Spinal cord (tissue), 10 donors: ENCODE results near the gene TCHHL1. TPM values are rescaled to one million over a fixed set of nuclear protein-coding genes. Genes with fewer than 3 reads are reported as not detected.

Experiments used
- DNase-seq, 6 donors: peaks; one replicate each; pipeline versions ENCODE4 v3.0.0 to v3.0.0-alpha.2; 2013 to 2015; ENCODE audit warnings: low spot score in 6 of 6, low read depth in 4 of 6
- H3K27ac ChIP-seq: one replicate; pipeline ENCODE4 v1.5.1; 2013; ENCODE audit warnings: low read depth, low read length, control low read depth
- H3K27me3 ChIP-seq: one replicate; pipeline ENCODE4 v1.6.1; 2013; ENCODE audit warnings: low read length; ENCODE audit not compliant: control insufficient read depth, insufficient read depth
- H3K36me3 ChIP-seq: one replicate; pipeline ENCODE4 v1.6.1; 2013; ENCODE audit warnings: low read length; ENCODE audit not compliant: control insufficient read depth, insufficient read depth
- H3K4me1 ChIP-seq: one replicate; pipeline ENCODE4 v1.6.1; 2013; ENCODE audit warnings: low read length; ENCODE audit not compliant: control insufficient read depth, insufficient read depth
- H3K4me3 ChIP-seq: one replicate; pipeline ENCODE4 v1.5.1; 2013; ENCODE audit warnings: low read depth, low read length, control low read depth
- H3K9me3 ChIP-seq: one replicate; pipeline ENCODE4 v1.6.1; 2013; ENCODE audit warnings: low read length; ENCODE audit not compliant: control insufficient read depth, insufficient read depth
- WGBS: methylation state at CpG from one replicate; pipeline ENCODE4 v1.1.5; 2013; ENCODE audit warnings: missing lambda C conversion rate; ENCODE audit not compliant: insufficient coverage; 5-methylcytosine and 5-hydroxymethylcytosine counted together
- polyA plus RNA-seq, 2 donors: library from polyadenylated mRNA; unstranded; fragments of 120-200 nt; gene quantifications; one replicate each; pipeline ENCODE4 v1.2.1, GENCODE V29; 2013; ENCODE audit not compliant: insufficient read length in 2 of 2
- total RNA-seq, 2 donors: library from RNA; depleted of rRNA in 1 of 2; stranded (reverse); fragments of 120-200 nt in 1 of 2; fragments of >200 nt in 1 of 2; gene quantifications; one replicate each; pipeline versions ENCODE4 v1.2.3 to v1.2.4, GENCODE V29; 2013 to 2014
- donor health status: healthy.

The TCHHL1 gene
- total and polyA plus RNA-seq, 4 donors, result not detected

GRCh38 chr1:152044386-152044785 lies 44.5 kb downstream of the TCHHL1 start:
- Histone ChIP-seq H3K4me3 (no peak overlapping the region), H3K27me3 (peaks cover 11% of the 10 kb centered on the region), H3K27ac (no peak overlapping the region), H3K36me3 (no peaks in the 10 kb centered on the region), H3K4me1 (peaks cover 12% of the 10 kb centered on the region), H3K9me3 (no peaks in the 10 kb centered on the region)
- WGBS, result no CpG with 5 or more reads among the region's 3 CpGs
- no peak for DNase-seq

- no peak overlapping the region for H3K27ac ChIP-seq
- H3K4me1 ChIP-seq, result peaks cover 12% of the 10 kb centered on the region
- no peaks in the 10 kb centered on the region for H3K36me3 ChIP-seq
- H3K4me3 ChIP-seq, result no peak overlapping the region
- peaks cover 11% of the 10 kb centered on the region for H3K27me3 ChIP-seq
- no peaks in the 10 kb centered on the region for H3K9me3 ChIP-seq
- DNase-seq, result no peak
- 17% methylated on average over 1 of the region's 5 CpGs for WGBS
These were observed 45.0 kb downstream of the TCHHL1 start for GRCh38 chr1:152043870-152044269.

- DNase-seq, result no peak
- Histone ChIP-seq H3K4me3 (no peak overlapping the region), H3K9me3 (no peaks in the 10 kb centered on the region), H3K27me3 (peaks cover 16% of the 10 kb centered on the region), H3K36me3 (no peaks in the 10 kb centered on the region), H3K27ac (no peak overlapping the region), H3K4me1 (peaks cover 3% of the 10 kb centered on the region)
- WGBS, result 56% methylated on average over 1 of the region's 1 CpG
These were observed 46.8 kb downstream of the TCHHL1 start for GRCh38 chr1:152042030-152042429.

GRCh38 chr1:152039886-152040285 lies 49.0 kb downstream of the TCHHL1 start:
- peaks cover 16% of the 10 kb centered on the region for H3K4me1 ChIP-seq
- peaks cover 33% of the 10 kb centered on the region for H3K27me3 ChIP-seq
- H3K4me3 ChIP-seq, result no peak overlapping the region
- WGBS, result 81% methylated on average over 1 of the region's 1 CpG
- no peak overlapping the region for H3K27ac ChIP-seq
- no peak for DNase-seq
- H3K9me3 ChIP-seq, result no peaks in the 10 kb centered on the region
- no peaks in the 10 kb centered on the region for H3K36me3 ChIP-seq

- WGBS, result no CpG with 5 or more reads among the region's 1 CpG
- DNase-seq, result no peak
- Histone ChIP-seq H3K9me3 (no peaks in the 10 kb centered on the region), H3K27me3 (peaks cover 37% of the 10 kb centered on the region), H3K4me3 (no peak overlapping the region), H3K36me3 (no peaks in the 10 kb centered on the region), H3K4me1 (peaks cover 16% of the 10 kb centered on the region), H3K27ac (no peak overlapping the region)
These were observed 49.4 kb downstream of the TCHHL1 start for GRCh38 chr1:152039461-152039860.

GRCh38 chr1:152038871-152039270 lies 50.0 kb downstream of the TCHHL1 start:
- H3K4me1 ChIP-seq, result peaks cover 16% of the 10 kb centered on the region
- no peaks in the 10 kb centered on the region for H3K36me3 ChIP-seq
- WGBS, result 90% methylated on average over 7 of the region's 10 CpGs
- peaks cover 39% of the 10 kb centered on the region for H3K27me3 ChIP-seq
- no peaks in the 10 kb centered on the region for H3K9me3 ChIP-seq
- H3K4me3 ChIP-seq, result no peak overlapping the region
- no peak for DNase-seq
- H3K27ac ChIP-seq, result no peak overlapping the region

- peak within 1 kb of the TSS; percentile 88 for H3K27ac ChIP-seq
- peak within 1 kb of the TSS; percentile 62 for H3K4me3 ChIP-seq
- peaks cover 16% of the 10 kb centered on the region for H3K4me1 ChIP-seq
- H3K36me3 ChIP-seq, result no peaks in the 10 kb centered on the region
- under 1% methylated on average over 47 of the region's 53 CpGs for WGBS
- peak in 3 of 6 donors; percentile 12 to 75 (median 35) for DNase-seq
- H3K9me3 ChIP-seq, result no peaks in the 10 kb centered on the region
- peaks cover 37% of the 10 kb centered on the region for H3K27me3 ChIP-seq
These were observed 52.3 kb downstream of the TCHHL1 start, which contains the start of gene S100A11 for GRCh38 chr1:152036267-152037216. Gene S100A11 (minus strand): TSS chr1:152037004. CDS start chr1:152036915, 89 bp downstream.

GRCh38 chr1:152035539-152036266 lies 53.2 kb downstream of the TCHHL1 start:
- peak overlapping the region; percentile 88 for H3K27ac ChIP-seq
- peaks cover 16% of the 10 kb centered on the region for H3K4me1 ChIP-seq
- no peaks in the 10 kb centered on the region for H3K36me3 ChIP-seq
- peaks cover 30% of the 10 kb centered on the region for H3K27me3 ChIP-seq
- DNase-seq, result peak in 1 of 6 donors; percentile 12
- no peaks in the 10 kb centered on the region for H3K9me3 ChIP-seq
- 39% methylated on average over 10 of the region's 17 CpGs for WGBS
- peak overlapping the region; percentile 62 for H3K4me3 ChIP-seq

- Histone ChIP-seq H3K27ac (no peak overlapping the region), H3K36me3 (no peaks in the 10 kb centered on the region), H3K9me3 (no peaks in the 10 kb centered on the region), H3K27me3 (peaks cover 30% of the 10 kb centered on the region), H3K4me1 (peaks cover 16% of the 10 kb centered on the region), H3K4me3 (peak overlapping the region; percentile 11)
- DNase-seq, result peak in 1 of 6 donors; percentile 49
- 21% methylated on average over 6 of the region's 8 CpGs for WGBS
These were observed 54.0 kb downstream of the TCHHL1 start for GRCh38 chr1:152034654-152035538.
